Measurements from ENCODE around the gene CEP164.
"Not testable (repeated sequence)": the region's sequence is repeated elsewhere in the genome, so short reads cannot be mapped to it uniquely, and the experiment has no call there.

CEP164 gene

DNA sequence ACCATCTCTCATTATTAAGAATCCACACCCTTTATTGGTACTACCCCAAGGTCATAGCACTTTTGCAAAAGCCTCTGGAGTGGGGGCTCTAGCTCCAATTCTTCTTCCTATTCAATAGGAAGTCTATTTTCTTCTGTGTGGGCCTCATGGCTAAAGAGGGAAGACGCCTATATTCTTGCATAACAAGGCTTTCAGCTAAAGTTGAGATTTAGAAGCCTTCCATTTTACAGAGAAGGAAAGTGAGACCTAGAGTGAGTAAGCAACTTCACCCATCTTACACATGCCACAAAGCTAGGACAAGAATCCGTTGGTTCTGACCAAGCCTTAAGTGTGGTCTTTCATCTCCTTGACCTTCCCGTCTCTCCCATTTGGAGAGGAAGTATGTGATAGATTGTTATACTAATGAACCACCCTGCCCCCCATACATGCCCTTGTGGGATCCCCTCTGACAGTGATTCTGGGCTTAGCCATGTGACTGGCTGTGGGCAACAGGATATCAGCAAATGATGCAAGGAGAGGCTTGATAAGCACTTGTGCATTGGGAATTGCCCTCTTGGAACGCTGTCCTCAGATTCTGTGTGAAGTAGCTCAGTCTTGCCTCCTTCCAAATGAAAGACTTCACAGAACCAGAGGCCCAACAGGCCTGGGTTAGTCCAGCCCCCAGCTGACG lies 23.9 kb upstream of the CEP164 start:
- no peak for DNase-seq (ENCODE audit: low read depth in 2 of 2)

DNA sequence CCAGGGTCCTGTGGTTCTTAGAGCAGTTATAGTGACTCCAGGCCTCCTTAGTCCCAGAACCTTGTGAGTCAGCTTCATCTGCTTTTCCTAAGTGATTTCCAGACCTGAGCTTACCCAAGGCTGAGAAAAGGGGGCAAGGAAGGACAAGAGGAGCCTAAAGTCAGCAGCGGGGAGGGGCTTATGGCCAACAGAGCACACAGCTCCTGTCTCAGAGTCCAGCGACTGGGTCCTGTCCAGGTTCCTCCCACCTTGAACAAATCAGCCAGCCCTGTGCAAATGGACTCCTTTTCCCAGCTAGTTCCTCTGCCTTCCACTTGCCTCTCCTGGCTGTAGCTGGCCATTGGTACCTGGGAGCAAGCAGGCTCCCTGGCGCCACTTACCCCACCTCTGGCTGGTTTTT lies 22.5 kb upstream of the CEP164 start:
- DNase-seq (ENCODE audit: low read depth in 2 of 2) = no peak

DNA sequence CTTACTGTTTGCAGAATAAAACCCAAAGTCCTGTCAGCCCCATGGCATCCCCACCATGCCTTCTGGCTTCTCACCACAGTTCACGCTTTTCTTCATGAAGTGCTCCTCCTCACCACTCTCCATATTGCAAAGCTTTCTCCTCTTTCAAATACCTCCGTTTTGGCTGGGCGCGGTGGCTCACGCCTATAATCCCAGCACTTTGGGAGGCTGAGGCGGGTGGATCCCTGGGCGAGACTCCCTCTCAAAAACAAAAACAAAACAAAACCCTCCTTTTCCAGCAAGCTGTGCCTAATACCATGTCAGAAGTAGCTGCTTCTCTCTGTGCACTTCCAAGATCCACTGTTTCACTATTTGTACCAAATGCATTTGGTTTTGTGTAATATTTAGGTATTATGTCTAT lies 18.3 kb upstream of the CEP164 start:
- DNase-seq (ENCODE audit: low read depth in 2 of 2) = no peak

DNA sequence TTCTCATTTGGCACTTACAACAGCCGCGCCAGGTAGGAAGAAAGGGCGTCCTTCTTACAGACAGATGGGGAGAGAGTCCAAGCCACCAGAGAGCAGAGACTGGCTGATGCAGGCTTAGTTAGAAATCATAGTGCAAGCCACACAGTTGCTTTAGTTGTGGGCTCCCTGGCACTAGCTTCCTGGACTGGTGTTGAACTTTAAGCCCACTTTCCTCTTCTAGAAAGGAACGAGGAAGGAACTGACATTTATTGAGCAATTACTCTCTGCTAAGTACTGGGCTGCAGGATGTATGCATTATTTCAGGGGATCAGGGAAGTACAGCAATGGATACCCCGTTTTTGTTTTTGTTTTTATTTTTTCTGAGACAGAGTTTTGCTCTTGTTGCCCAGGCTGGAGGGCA lies 14.6 kb upstream of the CEP164 start:
- DNase-seq (ENCODE audit: low read depth in 2 of 2) = no peak

DNA sequence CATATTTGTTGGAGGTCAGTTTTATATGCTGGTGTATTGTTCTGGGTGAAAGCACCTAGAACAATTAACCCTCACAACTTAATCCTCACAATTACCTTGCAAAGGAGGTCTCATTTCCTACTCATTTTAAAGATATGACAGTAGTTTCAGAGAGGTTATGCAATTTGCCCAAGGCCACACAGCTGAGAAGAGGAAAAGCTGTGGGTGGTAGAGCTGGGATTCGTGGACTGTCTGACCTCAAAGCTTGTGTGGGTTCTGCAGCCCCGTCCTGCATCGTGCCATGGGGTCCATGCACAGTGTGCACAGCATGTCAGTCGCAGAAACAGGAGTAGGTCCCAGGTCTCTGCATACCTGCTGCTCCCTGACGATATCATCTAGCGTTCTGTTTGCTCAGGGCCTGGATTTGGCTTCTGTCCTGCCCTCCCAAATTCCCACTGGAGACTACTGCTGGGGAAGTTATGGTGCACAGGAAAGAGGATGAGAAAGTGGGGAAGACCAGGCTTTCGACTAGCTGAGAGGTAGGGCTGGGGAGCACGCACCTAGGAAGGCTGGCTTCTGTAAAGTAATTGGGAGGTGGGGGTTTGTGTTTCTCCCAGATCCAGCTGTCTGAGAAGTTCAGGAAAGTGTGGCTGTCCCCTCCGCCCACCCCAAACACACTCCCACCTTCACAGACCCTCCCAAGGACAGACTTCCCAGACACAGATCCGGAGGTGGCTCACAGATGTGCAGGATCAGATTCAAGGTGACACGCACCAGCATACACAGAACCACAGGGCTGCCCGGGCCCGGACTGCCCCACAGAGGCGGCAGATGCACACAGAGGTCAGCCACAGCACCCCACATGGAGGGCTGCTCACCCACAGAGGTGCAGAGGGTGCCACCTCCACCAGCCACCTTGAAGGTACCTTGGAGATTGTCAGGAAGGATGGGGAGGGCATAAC lies 13.6 kb upstream of the CEP164 start:
- no peak for DNase-seq (ENCODE audit: low read depth in 2 of 2)

DNA sequence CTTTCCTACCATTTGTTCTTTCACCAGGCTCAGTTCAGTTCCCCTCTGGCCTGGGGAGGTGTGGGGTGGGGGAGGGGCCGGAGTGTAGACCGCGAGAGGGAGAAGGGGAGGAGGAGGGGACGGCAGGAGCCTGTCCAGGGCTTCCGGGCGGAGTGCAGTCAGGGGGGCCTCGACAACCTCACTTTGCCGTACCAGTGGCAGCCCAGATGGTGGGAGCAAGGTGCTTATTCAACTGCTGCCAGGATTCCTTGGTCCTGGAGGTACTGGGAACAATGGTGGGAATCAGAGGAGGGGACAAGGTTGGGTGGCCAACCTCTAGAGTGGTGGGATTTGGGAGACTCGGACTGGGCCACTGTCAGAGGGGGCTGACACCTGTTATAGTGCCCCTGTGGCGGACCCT lies 12.8 kb upstream of the CEP164 start:
- DNase-seq (ENCODE audit: low read depth in 2 of 2) = no peak

DNA sequence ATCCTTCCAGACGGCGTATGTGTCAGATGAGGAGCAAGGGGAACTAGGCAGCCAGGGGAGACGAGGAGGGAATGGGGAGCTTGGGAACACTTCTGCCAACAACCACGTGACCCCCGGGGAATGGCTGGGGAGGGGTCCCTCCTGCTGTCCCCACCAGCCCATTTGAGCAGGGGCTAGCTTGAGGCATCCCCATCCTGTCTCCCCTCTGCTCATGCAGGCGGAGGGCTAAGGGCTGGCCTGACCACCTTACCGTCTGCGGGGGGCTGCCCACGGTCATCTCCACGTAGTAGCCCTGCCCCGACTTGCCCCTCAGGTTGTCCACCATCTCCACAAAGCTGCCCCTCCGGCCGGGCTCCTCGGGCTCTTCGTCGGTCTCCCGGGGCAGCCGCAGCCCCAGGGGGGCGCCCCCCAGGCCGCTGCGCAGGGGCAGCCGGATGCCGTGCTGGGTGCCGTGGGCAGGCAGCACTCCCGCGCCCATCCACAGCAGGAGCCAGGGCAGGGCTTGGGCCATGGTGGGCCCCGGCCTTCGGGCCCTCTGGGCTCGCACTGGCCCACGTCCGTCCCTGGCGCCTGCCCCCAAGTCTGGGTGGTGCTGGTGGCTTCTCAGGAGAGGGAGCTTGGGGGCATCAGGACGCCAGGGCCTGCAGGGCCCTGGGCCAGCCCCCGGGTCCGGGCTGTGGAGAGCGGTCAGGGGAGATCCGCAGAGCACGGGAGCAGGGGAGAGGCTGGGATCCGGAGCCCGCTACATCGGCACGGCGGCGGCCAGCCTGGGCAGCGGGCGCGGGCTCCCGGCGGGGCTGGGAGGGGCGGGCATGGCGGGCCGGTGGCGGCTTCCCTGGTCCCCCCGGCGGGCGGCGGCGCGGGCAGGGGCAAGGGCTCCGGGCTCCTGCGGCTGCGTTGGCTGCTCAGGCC lies 12.1 kb upstream of the CEP164 start:
- no peak for DNase-seq (ENCODE audit: low read depth in 2 of 2)

DNA sequence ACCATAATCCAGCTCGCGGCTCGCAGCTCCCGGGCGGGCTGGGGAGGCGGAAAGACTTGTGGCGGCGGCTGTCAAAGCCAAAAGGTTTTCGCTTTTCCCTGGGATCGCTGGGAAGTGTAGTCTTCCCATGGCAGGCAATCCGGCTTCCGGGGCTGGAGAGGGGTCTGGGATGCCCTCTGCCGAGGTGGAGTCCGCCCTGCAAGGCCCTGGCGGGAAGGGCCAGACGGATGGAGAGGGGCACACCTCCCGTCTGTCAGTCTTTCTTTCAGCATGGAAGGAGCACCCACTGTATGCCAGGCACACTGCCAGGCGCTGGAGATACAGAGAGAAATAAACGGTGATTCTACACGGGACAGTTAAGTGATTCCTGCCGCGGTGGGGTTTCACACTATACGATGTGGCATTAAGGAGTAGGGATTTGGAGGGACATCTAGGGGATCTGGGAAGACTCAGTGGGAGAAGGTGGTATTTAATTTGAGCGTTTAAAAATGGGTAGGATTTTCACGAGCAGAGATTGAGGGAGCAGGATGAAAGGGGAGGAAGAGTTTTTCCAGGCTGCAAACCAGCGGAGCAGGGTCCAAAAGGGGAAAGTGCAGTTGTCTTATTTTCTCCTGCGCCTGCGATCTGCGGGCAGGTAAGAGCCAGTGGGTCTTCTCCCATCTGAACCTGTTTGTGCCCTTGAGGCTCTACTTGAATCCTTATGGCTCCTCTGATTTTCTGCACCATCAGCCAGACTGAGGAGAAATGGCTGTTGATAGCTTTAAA lies 11.3 kb upstream of the CEP164 start, which contains the start of gene BACE1:
TSS of gene BACE1 (minus strand) at position 60 of the 765 bp plus-strand sequence. CDS start 461 bp downstream, outside the sequence.
- no peak for DNase-seq (ENCODE audit: low read depth in 2 of 2)

DNA sequence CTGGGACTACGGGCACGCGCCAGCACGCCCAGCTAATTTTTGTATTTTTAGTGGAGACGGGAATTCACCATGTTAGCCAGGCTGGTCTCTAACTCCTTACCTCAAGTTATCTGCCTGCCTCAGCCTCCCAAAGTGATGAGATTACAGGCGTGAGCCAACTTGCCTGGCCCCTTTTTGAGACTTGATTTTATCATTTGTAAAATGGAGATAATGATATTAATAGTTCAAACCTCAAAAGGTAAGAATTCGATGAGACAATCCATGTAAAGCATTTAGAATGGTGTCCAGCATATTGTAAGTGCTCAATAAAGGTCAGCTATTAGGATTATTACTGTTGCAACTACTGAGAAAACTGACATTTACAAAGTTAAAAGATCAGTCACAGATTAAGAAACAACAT lies 8.9 kb upstream of the CEP164 start:
- DNase-seq (ENCODE audit: low read depth in 2 of 2) = no peak

DNA sequence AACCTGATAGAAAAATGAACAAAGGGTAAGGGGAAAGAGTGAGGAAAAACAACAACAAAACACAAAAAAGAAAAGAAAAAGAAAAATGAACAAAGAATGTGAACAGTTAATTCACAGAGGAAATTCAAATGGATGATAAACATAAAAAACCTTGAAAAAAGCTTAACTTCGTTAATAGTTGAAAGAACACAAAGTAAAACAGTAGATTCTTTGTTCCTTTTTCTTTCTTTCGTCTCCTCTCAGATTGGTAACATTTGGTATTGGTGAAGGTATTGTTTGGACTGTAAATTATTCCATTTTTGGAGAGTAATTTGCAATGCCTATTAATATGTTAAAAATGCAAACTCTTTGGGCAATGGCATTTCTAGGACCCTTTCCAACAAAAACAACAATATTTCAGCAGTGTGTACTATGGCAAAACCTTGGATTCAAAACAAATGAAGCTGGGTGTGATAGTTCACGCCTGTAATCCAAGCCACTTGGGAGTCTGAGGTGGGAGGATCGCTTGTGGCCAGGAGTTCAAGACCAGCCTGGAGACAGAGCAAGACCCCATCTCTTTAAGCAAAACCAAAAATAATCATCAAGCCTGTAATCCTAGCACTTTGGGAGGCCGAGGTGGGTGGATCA lies 8.3 kb upstream of the CEP164 start:
- DNase-seq (ENCODE audit: low read depth in 2 of 2) = no peak

DNA sequence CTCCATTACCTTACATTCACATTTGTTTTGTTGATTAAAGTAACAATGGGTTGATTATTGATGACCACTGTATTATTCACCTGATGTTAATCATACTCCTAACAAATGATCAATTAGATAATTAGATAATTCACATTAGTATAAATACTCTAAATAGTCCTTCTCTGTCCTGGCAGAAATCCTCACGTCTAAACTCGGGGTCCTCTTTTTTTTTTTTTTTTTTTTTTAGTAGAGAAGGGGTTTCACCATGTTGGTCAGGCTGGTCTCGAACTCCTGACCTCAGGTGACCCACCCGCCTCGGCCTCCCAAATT lies 443 bp upstream of the CEP164 start:
- DNase-seq (ENCODE audit: low read depth in 2 of 2) = not testable (repeated sequence)

DNA sequence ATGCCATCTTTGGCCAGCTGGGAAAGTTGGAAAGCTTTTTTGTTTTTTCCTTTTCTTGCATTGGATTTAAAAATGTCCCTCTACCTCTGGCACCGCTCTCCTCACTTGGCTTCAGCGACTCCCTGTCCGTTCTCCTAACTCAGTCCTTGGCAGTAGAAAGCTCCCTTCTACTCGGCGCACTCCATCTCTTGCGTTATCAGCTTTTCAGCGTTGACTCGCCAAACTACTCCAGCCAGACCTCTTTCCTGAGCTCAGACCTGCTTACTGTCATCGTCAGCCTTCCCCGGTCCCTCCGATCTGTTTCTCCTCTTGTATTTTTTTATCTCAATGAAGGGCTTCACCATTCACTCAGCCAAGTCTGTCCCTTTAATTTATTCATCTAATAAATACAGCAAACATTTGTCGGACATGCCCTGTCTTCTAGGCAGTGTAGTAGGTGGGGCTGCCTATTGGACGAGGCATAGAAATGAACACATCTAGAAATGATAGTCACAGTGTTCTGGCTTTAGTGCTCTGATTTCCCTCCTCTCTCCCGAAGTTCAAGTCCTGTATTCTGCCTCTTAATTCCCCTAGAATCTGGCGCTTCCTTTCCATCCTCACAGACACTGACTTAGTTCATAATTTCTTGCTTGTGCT lies 839 bp downstream of the CEP164 start:
- no peak for DNase-seq (ENCODE audit: low read depth in 2 of 2)

DNA sequence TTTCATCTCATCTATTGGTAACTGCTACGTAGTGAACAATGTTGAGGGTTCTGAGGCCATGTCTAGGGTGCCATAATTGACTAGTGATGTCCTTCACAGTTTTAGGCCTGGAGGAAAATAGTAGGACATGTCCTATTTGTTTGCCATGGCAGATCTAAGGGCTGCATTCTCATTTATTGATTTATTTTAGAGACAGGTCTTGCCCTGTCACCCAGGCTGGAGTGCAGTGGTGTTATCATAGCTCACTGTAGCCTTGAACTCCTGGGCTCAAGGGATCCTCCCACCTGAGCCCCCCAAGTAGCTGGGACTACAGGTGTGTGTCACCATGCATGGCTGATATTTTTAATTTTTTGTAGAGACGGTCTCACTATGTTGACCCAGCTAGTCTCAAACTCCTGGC lies 5.2 kb downstream of the CEP164 start:
- DNase-seq (ENCODE audit: low read depth in 2 of 2) = no peak

DNA sequence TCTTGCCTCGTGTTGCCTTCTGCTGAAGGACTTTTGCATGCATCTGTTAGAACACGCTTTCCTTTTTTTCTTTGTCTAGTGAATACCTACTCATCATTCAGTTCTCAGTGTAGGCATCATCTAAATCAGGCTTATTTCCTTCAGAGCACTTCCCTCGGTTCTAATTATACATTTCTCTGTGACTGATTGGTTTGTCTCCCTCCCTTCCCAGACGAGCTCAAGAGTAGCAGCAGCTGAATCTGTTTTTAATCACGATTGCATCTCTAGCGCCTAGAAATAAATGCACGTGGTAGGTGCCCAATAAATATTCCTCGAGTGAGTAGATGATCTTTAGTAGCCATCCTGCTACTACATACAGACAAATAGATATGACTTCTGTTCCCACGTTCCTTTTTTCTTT lies 6.3 kb downstream of the CEP164 start:
- DNase-seq (ENCODE audit: low read depth in 2 of 2) = no peak

DNA sequence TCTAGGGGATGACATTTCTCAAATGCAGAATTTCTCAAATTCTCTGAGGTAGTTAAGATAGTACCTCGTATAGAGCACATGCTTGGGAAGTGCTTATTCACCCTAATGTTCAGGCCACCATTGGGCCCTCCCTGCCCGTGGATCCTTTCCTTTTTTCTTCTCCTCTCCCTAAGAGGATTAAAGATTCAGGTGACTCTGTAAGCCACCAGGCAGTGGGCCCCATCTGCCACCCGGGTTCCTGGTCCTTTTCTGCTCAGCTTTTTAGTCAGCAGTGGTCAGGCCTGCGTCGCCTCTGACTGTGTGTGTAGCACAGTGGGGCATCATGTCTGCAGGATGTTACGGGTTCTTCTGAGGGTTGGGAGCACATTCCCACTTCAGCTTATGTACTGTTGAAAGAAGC lies 7.2 kb downstream of the CEP164 start:
- DNase-seq (ENCODE audit: low read depth in 2 of 2) = no peak

DNA sequence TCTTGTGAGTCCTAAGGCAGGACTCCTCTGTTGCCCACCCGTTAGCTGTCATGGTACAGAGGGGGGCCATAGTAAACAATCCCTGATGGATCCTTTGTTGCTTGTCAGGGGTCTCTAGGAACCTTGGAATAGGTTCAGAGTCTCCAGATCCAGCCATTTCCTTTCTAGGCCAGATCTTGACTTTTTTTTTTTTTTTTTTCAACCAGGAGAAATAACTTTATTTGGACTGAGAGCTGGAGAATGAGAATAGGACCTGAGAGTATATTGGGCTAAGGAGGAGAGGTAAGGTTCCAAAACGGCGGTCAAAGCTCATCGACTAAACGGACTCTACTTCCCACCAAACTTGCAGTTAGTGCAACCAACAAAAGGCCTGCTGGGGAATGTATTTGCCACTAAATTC lies 7.7 kb downstream of the CEP164 start:
- DNase-seq (ENCODE audit: low read depth in 2 of 2) = no peak

DNA sequence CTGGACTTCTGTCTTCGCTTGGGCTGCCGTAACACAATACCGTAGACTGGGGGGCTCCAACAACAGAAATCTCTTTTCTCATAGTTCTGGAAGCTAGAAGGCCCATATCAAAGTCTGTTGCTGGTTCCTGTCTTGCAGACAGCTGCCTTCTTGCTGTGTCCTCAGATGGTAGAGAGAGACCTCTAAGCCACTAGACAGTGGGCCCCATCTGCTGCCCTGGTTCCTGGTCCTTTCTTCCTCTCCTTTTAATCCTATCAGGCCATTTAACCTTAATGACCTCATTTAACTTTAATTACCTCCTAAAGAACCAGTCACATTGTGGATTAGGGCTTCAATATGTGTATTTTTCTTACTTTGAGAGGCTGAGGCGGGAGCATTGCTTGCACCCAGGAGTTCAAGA lies 9.4 kb downstream of the CEP164 start:
- no peak for DNase-seq (ENCODE audit: low read depth in 2 of 2)

DNA sequence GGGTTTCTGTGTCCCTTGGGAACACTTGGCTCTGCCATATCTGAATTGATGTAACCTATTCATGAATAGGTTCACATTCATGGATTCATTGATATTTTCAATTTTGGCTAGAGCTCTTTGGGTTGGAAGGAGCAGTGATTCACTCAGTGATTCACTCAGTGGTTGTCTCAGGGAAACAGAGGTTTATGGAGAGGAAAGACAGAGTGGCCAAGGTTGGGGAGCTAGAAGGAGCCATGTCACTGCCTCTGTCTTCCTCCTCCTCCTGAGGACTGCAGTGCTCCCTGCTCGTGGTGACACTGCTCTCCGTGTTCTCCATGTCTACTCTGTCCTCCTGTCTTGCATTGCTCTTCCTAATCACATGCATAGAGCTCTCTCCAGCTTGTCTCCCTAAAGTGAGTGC lies 17.4 kb downstream of the CEP164 start:
- DNase-seq (ENCODE audit: low read depth in 2 of 2) = no peak

DNA sequence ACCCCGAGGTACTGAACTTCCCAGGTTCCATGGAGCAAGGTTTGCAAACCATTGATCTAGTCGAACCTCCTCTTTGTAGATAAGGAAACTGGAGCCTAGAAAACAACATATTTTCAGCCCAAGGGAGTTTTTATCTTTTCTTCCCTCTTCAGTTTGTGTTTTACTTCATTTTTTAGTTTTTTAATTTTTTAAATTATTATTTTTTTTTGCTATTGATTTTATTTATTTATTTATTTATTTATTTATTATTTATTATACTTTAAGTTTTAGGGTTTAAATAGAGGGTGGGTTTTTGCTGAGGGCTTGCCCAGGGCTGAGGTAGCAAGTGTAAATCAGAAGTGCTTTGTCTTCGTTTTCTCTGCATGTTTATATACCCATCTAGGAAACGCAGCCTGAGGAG lies 26.9 kb downstream of the CEP164 start:
- no peak for DNase-seq (ENCODE audit: low read depth in 2 of 2)

DNA sequence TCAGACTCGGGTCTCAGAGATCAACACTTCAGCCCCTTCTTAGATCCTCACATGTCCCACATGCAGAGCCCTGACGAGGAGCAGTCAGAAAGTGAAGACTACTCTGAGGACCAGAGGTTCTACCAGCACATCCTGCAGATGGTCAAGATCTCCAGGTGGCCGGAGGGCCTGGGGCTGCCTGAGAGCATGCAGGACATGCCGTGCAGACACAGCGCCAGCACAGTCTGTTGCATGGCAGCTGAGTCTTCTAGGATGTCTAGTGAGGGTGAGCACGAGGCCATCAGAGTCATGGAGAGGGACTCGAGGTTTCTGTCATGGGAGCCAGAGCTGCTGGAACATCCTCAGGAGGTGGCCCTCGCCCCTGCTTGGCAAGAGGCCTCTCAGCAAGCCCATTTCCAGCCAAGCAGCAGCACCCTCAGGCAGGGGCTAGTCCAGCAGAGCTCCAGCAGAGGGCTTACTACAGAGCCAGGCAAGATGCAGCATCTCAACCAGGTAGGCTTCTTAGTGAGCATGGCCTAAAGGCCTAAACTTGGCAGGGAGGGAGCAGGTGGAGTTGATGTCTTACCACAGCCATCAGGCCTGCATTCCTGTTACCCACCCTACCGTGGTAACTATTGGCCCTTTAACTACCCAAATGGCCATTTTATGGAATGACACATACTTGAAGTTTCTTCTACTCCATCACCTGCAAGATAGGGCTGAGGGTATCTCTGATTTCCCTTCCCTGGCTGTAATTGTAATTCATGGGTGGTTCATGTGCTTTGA lies 28.7 kb downstream of the CEP164 start:
- no peak for DNase-seq (ENCODE audit: low read depth in 2 of 2)

Data from stimulated activated CD4-positive, alpha-beta T cell treated with anti-CD3 and anti-CD28 coated beads, Interleukin-1b, Interleukin-23, amount 100 ng/mL, for 1 hour (primary cell).